Muscle of back (tissue), 13 donors: ENCODE results near the gene C6orf47. TPM values are rescaled to one million over a fixed set of nuclear protein-coding genes. Genes with fewer than 3 reads are reported as not detected.
A peak's percentile ranks its signal among the peaks of the same experiment; 100 is the strongest.
"Not testable (repeated sequence)": the region's sequence is repeated elsewhere in the genome, so short reads cannot be mapped to it uniquely, and the experiment has no call there.

Experiments
- DNase-seq, 3 donors: peaks; one replicate each; pipeline versions ENCODE4 v3.0.0 to v3.0.0-alpha.2; 2013
- long read RNA-seq, 9 donors: transcript quantifications; one replicate each; lab custom pipeline, GENCODE V29; 2026
- polyA plus RNA-seq, 10 donors: library from polyadenylated mRNA; unstranded; fragments of 120-200 nt; gene quantifications; one replicate each; pipeline ENCODE4 v1.2.1, GENCODE V29; 2013; ENCODE audit not compliant: insufficient read length in 10 of 10

The C6orf47 gene
- 10 to 100 TPM; 11.4 to 16.0 (median 13.4) TPM for polyA plus RNA-seq
- long read RNA-seq, donor 1, transcript C6orf47-202 (1 exons, 2,475 nt): major isoform, 16 of 16 reads
- long read RNA-seq, donor 1, partial matches to known transcripts: 0 of 16 reads
- long read RNA-seq, donor 1, other reads (novel, unspliced or antisense): 0 of 16 reads
- long read RNA-seq, donor 2, transcript C6orf47-202 (1 exons, 2,475 nt): major isoform, 11 of 11 reads
- long read RNA-seq, donor 2, partial matches to known transcripts: 0 of 11 reads
- long read RNA-seq, donor 2, other reads (novel, unspliced or antisense): 0 of 11 reads
- long read RNA-seq, donor 3: 0 reads
- long read RNA-seq, donor 4, transcript C6orf47-202 (1 exons, 2,475 nt): major isoform, 13 of 13 reads
- long read RNA-seq, donor 4, partial matches to known transcripts: 0 of 13 reads
- long read RNA-seq, donor 4, other reads (novel, unspliced or antisense): 0 of 13 reads
- long read RNA-seq, donor 5, transcript C6orf47-202 (1 exons, 2,475 nt): major isoform, 16 of 16 reads
- long read RNA-seq, donor 5, partial matches to known transcripts: 0 of 16 reads
- long read RNA-seq, donor 5, other reads (novel, unspliced or antisense): 0 of 16 reads
- long read RNA-seq, donor 6, transcript C6orf47-202 (1 exons, 2,475 nt): major isoform, 18 of 18 reads
- long read RNA-seq, donor 6, partial matches to known transcripts: 0 of 18 reads
- long read RNA-seq, donor 6, other reads (novel, unspliced or antisense): 0 of 18 reads
- long read RNA-seq, donor 7, transcript C6orf47-202 (1 exons, 2,475 nt): major isoform, 9 of 9 reads
- long read RNA-seq, donor 7, partial matches to known transcripts: 0 of 9 reads
- long read RNA-seq, donor 7, other reads (novel, unspliced or antisense): 0 of 9 reads
- long read RNA-seq, donor 8, transcript C6orf47-202 (1 exons, 2,475 nt): major isoform, 12 of 12 reads
- long read RNA-seq, donor 8, partial matches to known transcripts: 0 of 12 reads
- long read RNA-seq, donor 8, other reads (novel, unspliced or antisense): 0 of 12 reads
- long read RNA-seq, donor 9, partial matches to known transcripts: 0 of 4 reads
- long read RNA-seq, donor 9, other reads (novel, unspliced or antisense): 0 of 4 reads

- DNase-seq: peak; percentile 83 to 95 (median 90)
These were observed at the start of gene C6orf47 for GRCh38 chr6:31660381-31661261. Gene C6orf47, minus strand, starts transcription at chr6:31660778. Its CDS starts 831 bp downstream, at chr6:31659947.

- DNase-seq: not testable (repeated sequence)
These were observed 48.6 kb upstream of the C6orf47 start for GRCh38 chr6:31709157-31709556.

- DNase-seq: no peak
These were observed 47.6 kb upstream of the C6orf47 start for GRCh38 chr6:31708224-31708623.

- no peak for DNase-seq
These were observed 47.1 kb upstream of the C6orf47 start for GRCh38 chr6:31707701-31708100.

GRCh38 chr6:31706599-31706998, 46.0 kb upstream of the C6orf47 start, which contains the start of gene LY6G6F:
Gene LY6G6F, plus strand, starts transcription at chr6:31706866. Its CDS starts 41 bp downstream, at chr6:31706907.
- no peak for DNase-seq

- DNase-seq: no peak
These were observed 45.4 kb upstream of the C6orf47 start for GRCh38 chr6:31705931-31706330.

GRCh38 chr6:31702819-31703716, 42.5 kb upstream of the C6orf47 start, which contains the start of gene ABHD16A:
Gene ABHD16A, minus strand, starts transcription at chr6:31703324. Its CDS starts 43 bp downstream, at chr6:31703281.
- peak; percentile 99 to 100 (median 99) for DNase-seq

GRCh38 chr6:31702405-31702818, 41.8 kb upstream of the C6orf47 start:
- DNase-seq: no peak

- DNase-seq: peak; percentile 62 to 78 (median 74)
These were observed 41.3 kb upstream of the C6orf47 start for GRCh38 chr6:31701666-31702404.

- DNase-seq: no peak
These were observed 40.3 kb upstream of the C6orf47 start for GRCh38 chr6:31700740-31701401.

- DNase-seq: no peak
These were observed 37.0 kb upstream of the C6orf47 start for GRCh38 chr6:31697555-31697954.

GRCh38 chr6:31693535-31693934, 33.0 kb upstream of the C6orf47 start:
- DNase-seq: no peak

GRCh38 chr6:31692886-31693285, 32.3 kb upstream of the C6orf47 start:
- DNase-seq: no peak

- no peak for DNase-seq
These were observed 31.8 kb upstream of the C6orf47 start for GRCh38 chr6:31692353-31692752.

GRCh38 chr6:31691564-31692108, 31.1 kb upstream of the C6orf47 start:
- DNase-seq: no peak

GRCh38 chr6:31691078-31691463, 30.5 kb upstream of the C6orf47 start:
- DNase-seq: no peak

GRCh38 chr6:31690231-31691077, 29.9 kb upstream of the C6orf47 start:
- DNase-seq: no peak
